GM12878 (cell line): ENCODE data around the gene ZMAT3. TPM values are rescaled to one million over a fixed set of nuclear protein-coding genes. Genes with fewer than 3 reads are reported as not detected.
A peak's percentile ranks its signal among the peaks of the same experiment; 100 is the strongest.

Experiments used
- BCL11A ChIP-seq: IDR thresholded peaks from 2 replicates; pipeline ENCODE4 v1.6.1; 2011; ENCODE audit warnings: low read depth, low read length
- BCLAF1 ChIP-seq: fragments of 450-650 bp; IDR thresholded peaks from 2 replicates; pipeline ENCODE4 v1.6.1; 2017; ENCODE audit warnings: antibody characterized with exemption, mild to moderate bottlenecking, moderate library complexity
- BHLHE40 ChIP-seq, 2 experiments: fragments of 450-650 bp in 1 of 2; IDR thresholded peaks; 2 replicates each; pipeline ENCODE4 v1.6.1; 2011 to 2017; ENCODE audit warnings: low read depth in 2 of 2, borderline replicate concordance in 1 of 2, improper control_type of control experiment in 1 of 2, low read length in 1 of 2, mild to moderate bottlenecking in 1 of 2
- BRCA1 ChIP-seq: IDR thresholded peaks from 2 replicates; pipeline ENCODE4 v1.6.1; 2011; ENCODE audit warnings: low read depth, low read length, improper control_type of control experiment
- CREB1 ChIP-seq: IDR thresholded peaks from 2 replicates; pipeline ENCODE4 v1.6.1; 2012; ENCODE audit warnings: low read depth, mild to moderate bottlenecking, inconsistent platforms
- EGR1 ChIP-seq, 2 experiments: IDR thresholded peaks; 1 replicate in 1 of 2; 2 replicates in 1 of 2; pipeline ENCODE4 v1.6.1; 2011 to 2012; ENCODE audit warnings: low read depth in 2 of 2, low read length in 2 of 2, borderline replicate concordance in 1 of 2, mild to moderate bottlenecking in 1 of 2, moderate library complexity in 1 of 2
- ELK1 ChIP-seq: IDR thresholded peaks from 2 replicates; pipeline ENCODE4 v1.6.1; 2012; ENCODE audit warnings: low read depth, low read length, improper control_type of control experiment
- HDAC2 ChIP-seq: fragments of 200-600 bp; sonication (generic); IDR thresholded peaks from 2 replicates; pipeline ENCODE4 v1.6.1; 2017
- IKZF1 ChIP-seq: fragments of 450-650 bp; conservative IDR thresholded peaks from 2 replicates; pipeline ENCODE4 v1.6.1; 2017; ENCODE audit warnings: antibody characterized with exemption, mild to moderate bottlenecking
- IRF4 ChIP-seq: IDR thresholded peaks from 2 replicates; pipeline ENCODE4 v1.6.1; 2011; ENCODE audit warnings: low read depth, low read length
- MYC ChIP-seq: IDR thresholded peaks from 2 replicates; pipeline ENCODE4 v1.6.1; 2011; ENCODE audit warnings: mild to moderate bottlenecking, low read length, moderate library complexity, inconsistent platforms; ENCODE audit not compliant: insufficient read depth, insufficient replicate concordance, insufficient read length, severe bottlenecking
- POLR2A ChIP-seq: IDR thresholded peaks from 2 replicates; pipeline ENCODE4 v1.6.1; 2011; ENCODE audit warnings: low read depth, mild to moderate bottlenecking, low read length
- POLR2AphosphoS5 ChIP-seq: IDR thresholded peaks from 2 replicates; pipeline ENCODE4 v1.6.1; 2011; ENCODE audit warnings: mild to moderate bottlenecking, low read length, inconsistent platforms
- RCOR1 ChIP-seq: conservative IDR thresholded peaks from 2 replicates; pipeline ENCODE4 v1.6.1; 2012; ENCODE audit warnings: low read depth, low read length, improper control_type of control experiment
- RUNX3 ChIP-seq: IDR thresholded peaks from 2 replicates; pipeline ENCODE4 v1.6.1; 2012; ENCODE audit warnings: low read length, inconsistent platforms
- SIN3A ChIP-seq: IDR thresholded peaks from 2 replicates; pipeline ENCODE4 v1.6.1; 2012; ENCODE audit warnings: low read depth, low read length, improper control_type of control experiment
- SIX5 ChIP-seq: IDR thresholded peaks from 2 replicates; pipeline ENCODE4 v1.6.1; 2011; ENCODE audit warnings: mild to moderate bottlenecking, low read depth, low read length, moderate library complexity; ENCODE audit not compliant: severe bottlenecking
- SPI1 ChIP-seq: IDR thresholded peaks from 2 replicates; pipeline ENCODE4 v1.6.1; 2011; ENCODE audit warnings: low read depth, mild to moderate bottlenecking, low read length, moderate library complexity, borderline replicate concordance; ENCODE audit not compliant: insufficient read depth
- STAT3 ChIP-seq: IDR thresholded peaks from 2 replicates; pipeline ENCODE4 v1.6.1; 2011; ENCODE audit warnings: low read depth, low read length, improper control_type of control experiment
- SUZ12 ChIP-seq: fragments of 200-600 bp; sonication (generic); IDR thresholded peaks from one replicate; pipeline ENCODE4 v1.6.1; 2018; ENCODE audit warnings: antibody characterized with exemption, mild to moderate bottlenecking; ENCODE audit not compliant: unreplicated experiment
- USF1 ChIP-seq: IDR thresholded peaks from 2 replicates; pipeline ENCODE4 v1.6.1; 2011; ENCODE audit warnings: borderline replicate concordance, low read depth, mild to moderate bottlenecking, moderate library complexity, mixed read lengths, low read length; ENCODE audit not compliant: insufficient read depth; ENCODE audit errors: extremely low read length
- ZNF207 ChIP-seq: fragments of 450-650 bp; IDR thresholded peaks from 2 replicates; pipeline ENCODE4 v1.6.1; 2014; ENCODE audit warnings: antibody characterized with exemption, mild to moderate bottlenecking, borderline replicate concordance
- ZNF384 ChIP-seq: IDR thresholded peaks from 2 replicates; pipeline ENCODE4 v1.6.1; 2012; ENCODE audit warnings: low read depth, mild to moderate bottlenecking, low read length, improper control_type of control experiment, borderline replicate concordance
- polyA plus RNA-seq, 11 experiments: library from polyadenylated mRNA; depleted of rRNA in 4 of 11; unstranded in 6 of 11; stranded (reverse) in 5 of 11; fragments of >200 nt; fragmentation: Nextera tagmentation in 4 of 11; fragmentation: Illumina TruSeq in 1 of 11; extraction: Ambion mirVana in 4 of 11; extraction: Trizol in 1 of 11; gene quantifications; 1 replicate in 1 of 11; 2 replicates in 10 of 11; pipeline versions ENCODE4 v1.2.1 to v1.2.3, GENCODE V29; 2011 to 2016; ENCODE audit warnings: inconsistent platforms in 2 of 11, missing spikeins in 2 of 11, low read depth in 1 of 11
- total RNA-seq, 4 experiments: library from RNA; depleted of rRNA in 3 of 4; stranded (reverse); fragments of >200 nt in 3 of 4; fragmentation: Illumina TruSeq in 1 of 4; extraction: Trizol in 1 of 4; gene quantifications; 2 replicates each; pipeline versions ENCODE4 v1.2.1 to v1.2.3, GENCODE V29; 2013 to 2021
- TF ChIP-seq, protein P1 (sequence below): fragments of 450-650 bp; IDR thresholded peaks from 2 replicates; pipeline ENCODE4 v1.6.1; 2018; ENCODE audit warnings: mild to moderate bottlenecking, low read depth, moderate library complexity; ENCODE audit not compliant: partially characterized antibody

ZMAT3 gene
- total and polyA plus RNA-seq, 10 of the 15 experiments (the other 5 are each of a cell fraction or from before 2014, with no cell fraction given): 6.2 to 55.9 (median 25.8) TPM

DNA sequence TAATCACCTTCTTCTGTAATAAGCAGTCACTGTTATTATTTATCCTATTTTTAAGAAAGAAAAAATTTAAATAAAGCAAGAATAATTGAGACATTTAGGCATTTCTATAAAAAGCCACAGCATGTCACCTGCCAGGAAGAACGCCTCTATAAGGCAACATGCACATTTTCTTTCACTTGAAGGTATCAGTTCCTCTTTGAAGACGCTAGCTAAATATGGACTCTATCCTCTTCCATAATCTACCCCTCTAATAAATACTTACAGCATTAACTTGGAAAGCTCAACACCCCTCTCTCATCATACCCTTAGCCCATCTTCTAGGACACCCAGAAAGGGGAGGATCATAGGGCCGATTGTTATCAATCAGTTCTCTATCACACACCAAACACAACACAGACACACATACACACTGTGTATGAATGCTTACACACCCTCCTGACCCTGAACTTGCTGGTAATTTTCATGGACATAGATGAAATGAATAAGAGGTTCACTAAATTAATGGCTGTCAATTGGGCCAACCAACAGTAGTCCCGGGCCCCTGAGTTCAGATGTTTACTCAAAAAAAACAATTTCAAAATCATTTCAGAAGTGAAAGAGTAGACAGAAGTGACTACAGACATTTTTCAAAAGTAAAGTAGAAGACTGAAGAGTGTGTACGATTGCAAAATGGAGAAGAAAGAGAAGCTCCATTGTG is 102.5 kb downstream of the ZMAT3 start (continued):
- TF ChIP-seq MYC (no peak), EGR1 (IDR thresholded peaks at IDR 0.05; ENCODE audit: borderline replicate concordance in 1 of 2, low read depth in 2 of 2, low read length in 2 of 2) (no peak), IKZF1 (peak; percentile 64), BCLAF1 (no peak), SUZ12 (no peak), POLR2AphosphoS5 (0 out of 2 replicates have a peak, but pooled peaks have one; percentile 29), SIN3A (no peak), RCOR1 (no peak), POLR2A (no peak), USF1 (no peak), SIX5 (no peak), IRF4 (peak; percentile 88), CREB1 (0 out of 2 replicates have a peak, but pooled peaks have one; percentile 14), ZNF384 (no peak), BHLHE40 (IDR thresholded peaks at IDR 0.05; ENCODE audit: borderline replicate concordance in 1 of 2, low read depth in 2 of 2, low read length in 1 of 2) (peak; percentile 87 to 93), RUNX3 (peak; percentile 76), HDAC2 (no peak), ZNF207 (no peak), STAT3 (no peak), BCL11A (no peak), ELK1 (no peak), SPI1 (peak; percentile 98), BRCA1 (no peak)
- TF ChIP-seq, protein P1, sequence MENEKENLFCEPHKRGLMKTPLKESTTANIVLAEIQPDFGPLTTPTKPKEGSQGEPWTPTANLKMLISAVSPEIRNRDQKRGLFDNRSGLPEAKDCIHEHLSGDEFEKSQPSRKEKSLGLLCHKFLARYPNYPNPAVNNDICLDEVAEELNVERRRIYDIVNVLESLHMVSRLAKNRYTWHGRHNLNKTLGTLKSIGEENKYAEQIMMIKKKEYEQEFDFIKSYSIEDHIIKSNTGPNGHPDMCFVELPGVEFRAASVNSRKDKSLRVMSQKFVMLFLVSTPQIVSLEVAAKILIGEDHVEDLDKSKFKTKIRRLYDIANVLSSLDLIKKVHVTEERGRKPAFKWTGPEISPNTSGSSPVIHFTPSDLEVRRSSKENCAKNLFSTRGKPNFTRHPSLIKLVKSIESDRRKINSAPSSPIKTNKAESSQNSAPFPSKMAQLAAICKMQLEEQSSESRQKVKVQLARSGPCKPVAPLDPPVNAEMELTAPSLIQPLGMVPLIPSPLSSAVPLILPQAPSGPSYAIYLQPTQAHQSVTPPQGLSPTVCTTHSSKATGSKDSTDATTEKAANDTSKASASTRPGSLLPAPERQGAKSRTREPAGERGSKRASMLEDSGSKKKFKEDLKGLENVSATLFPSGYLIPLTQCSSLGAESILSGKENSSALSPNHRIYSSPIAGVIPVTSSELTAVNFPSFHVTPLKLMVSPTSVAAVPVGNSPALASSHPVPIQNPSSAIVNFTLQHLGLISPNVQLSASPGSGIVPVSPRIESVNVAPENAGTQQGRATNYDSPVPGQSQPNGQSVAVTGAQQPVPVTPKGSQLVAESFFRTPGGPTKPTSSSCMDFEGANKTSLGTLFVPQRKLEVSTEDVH: no peak
